ENCODE data around the gene HSPA4. TPM values are rescaled to one million over a fixed set of nuclear protein-coding genes. Genes with fewer than 3 reads are reported as not detected.

HSPA4 gene
- total RNA-seq, 4 donors from 2014 or later: 34.3 to 64.2 (median 41.3) TPM

DNA sequence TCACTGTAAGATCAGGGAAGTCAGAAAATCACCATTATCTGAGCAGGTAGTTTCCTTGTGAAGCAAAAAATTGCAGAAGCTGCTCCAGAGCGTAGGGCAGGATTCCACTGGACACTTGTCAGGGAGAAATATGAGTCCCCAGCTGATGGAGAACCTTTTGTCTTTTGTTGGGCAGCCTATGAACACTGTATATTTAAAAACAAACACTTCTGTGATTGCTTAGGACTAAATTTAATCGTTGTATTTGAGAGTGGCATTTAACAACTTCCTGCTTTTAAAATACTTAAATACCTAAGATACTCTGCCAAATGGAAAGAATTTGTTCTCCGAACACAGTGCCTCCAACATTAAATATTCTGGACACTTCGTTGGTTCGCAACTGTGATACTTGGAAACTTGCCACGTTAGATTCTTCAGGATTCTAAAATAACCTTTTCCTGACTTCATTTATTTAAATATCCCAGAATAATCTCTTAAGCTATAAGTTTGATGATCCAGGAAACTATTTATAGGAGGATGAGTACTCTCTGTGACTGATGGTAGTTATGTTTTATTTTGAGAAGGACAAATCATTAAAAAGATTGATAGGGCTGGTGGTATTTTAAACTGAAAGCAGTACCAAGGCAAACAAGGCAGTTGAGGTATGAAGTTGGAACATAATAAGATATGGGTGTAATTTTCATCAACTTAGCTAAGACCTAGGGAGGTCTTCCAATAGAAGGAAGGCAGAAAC lies 2.7 kb upstream of the HSPA4 start:
- TF ChIP-seq, protein P1, sequence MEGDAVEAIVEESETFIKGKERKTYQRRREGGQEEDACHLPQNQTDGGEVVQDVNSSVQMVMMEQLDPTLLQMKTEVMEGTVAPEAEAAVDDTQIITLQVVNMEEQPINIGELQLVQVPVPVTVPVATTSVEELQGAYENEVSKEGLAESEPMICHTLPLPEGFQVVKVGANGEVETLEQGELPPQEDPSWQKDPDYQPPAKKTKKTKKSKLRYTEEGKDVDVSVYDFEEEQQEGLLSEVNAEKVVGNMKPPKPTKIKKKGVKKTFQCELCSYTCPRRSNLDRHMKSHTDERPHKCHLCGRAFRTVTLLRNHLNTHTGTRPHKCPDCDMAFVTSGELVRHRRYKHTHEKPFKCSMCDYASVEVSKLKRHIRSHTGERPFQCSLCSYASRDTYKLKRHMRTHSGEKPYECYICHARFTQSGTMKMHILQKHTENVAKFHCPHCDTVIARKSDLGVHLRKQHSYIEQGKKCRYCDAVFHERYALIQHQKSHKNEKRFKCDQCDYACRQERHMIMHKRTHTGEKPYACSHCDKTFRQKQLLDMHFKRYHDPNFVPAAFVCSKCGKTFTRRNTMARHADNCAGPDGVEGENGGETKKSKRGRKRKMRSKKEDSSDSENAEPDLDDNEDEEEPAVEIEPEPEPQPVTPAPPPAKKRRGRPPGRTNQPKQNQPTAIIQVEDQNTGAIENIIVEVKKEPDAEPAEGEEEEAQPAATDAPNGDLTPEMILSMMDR (IDR thresholded peaks at IDR 0.05; ENCODE audit: low read depth): no peak

DNA sequence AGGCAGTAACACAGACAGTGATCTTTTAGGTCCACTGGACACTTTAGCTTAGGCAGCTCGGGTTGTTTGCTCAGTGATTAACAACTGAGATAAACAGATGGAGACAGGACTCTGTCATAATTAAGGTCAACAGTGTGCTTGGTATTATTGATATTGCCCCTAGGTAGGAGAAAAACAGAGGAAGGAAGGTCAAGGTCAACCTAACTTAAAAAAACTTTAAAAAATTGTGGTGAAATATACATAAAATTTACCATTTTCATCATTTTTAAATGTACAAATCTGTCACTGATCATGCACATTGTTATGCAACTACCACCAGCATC lies 2.1 kb upstream of the HSPA4 start:
- TF ChIP-seq, protein P1 (IDR thresholded peaks at IDR 0.05; ENCODE audit: low read depth): no peak

DNA sequence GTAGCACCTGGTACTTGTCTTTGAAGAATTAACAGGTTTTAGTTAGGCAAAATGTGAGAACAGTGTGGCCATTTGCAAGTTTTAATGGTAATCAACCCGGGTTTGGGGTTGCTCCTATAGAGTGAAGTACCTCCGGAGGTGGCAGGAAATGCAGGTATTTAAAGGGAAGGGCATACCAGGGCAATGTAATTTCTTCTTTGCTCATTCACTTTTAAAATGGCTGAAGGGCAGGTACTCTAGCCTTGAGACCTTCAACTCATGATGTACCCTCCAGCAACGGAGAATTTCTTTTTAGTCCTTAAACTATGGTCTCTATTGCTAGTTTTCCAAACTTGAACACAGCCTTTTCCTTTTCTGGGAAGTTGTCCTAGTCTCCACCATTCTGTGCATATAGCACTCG lies 1.3 kb upstream of the HSPA4 start:
- TF ChIP-seq, protein P1 (IDR thresholded peaks at IDR 0.05; ENCODE audit: low read depth): no peak

DNA sequence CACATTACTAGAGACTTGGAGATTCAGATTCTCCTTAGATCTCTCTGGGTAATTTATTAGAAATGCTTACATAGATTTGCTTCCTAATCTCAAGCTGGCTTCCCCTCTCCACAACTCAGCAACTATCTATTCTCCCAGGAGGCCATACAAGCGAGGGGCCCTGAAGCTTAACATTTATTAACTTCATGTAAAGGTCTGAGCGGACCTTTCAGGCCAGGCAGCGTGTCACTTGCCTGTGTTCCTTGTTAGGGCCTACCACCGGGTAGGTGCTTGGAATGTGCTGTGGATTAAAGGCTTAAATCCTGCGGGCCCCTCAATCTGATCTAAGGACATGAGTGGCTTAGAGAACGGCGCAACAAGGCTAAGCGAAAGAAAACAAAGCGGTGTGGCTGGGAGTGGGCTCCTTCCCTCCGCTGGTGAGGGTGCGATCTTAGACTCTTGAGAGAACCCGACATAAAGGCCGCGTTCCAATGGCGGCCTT lies 712 bp upstream of the HSPA4 start:
- TF ChIP-seq, protein P1 (IDR thresholded peaks at IDR 0.05; ENCODE audit: low read depth): no peak

DNA sequence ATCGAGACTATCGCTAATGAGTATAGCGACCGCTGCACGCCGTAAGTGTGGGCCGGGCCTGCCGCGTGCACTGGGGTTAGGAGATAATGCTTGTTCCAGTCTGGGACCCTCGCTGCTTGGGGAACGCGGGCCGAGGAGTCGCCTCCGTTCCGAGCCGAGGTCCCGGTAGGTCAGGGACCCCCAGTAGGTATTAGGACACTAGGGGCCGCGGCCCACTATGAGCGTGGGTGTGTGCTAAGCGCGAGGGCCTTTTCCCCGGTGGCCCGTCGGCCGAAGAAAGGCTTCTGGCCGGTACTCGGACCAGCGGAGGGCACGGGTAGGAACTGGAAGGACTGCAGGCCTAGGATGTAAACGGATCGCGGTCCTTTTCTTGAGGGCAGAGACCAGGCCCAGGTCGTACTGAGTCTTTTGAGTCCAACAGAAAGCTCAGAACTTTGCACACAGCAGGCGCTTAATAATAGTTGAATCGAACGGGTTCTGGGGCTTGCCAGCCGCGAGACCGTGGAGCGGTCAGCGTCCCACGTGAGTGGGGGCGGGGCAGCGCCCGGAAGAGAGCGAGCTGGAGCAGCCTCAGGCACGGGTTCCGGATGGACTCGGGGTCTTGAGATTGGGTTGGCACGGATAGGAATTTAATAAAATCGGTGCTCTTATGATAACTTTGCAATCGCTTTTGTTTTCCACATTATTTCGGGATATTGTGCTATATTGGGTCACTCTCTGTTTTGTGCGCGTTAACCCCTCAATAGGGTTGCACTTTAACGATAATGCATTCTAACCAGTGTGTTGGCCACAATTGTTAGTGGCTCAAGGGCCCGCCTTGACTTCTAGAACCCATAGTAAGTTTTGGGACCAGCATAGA lies 733 bp downstream of the HSPA4 start:
- TF ChIP-seq, protein P1 (IDR thresholded peaks at IDR 0.05; ENCODE audit: low read depth): no peak

DNA sequence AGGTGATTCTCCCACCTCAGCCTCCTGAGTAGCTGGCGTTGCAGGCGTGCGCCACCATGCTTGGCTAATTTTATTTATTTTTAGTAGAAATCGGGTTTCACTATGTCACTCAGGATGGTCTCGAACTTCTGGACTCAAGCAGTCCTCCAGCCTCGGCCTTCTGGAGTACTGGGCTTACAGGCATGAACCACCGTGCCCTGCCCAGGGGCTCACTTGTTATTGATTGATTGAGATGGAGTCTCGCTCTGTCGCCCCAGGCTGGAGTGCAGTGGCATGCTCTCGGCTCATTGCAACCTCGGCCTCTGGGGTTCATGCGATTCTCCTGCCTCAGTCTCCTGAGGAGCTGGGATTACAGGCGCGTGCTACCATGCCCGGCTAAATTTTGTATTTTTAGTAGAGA lies 1.6 kb downstream of the HSPA4 start:
- TF ChIP-seq, protein P1 (IDR thresholded peaks at IDR 0.05; ENCODE audit: low read depth): no peak

Data from subcutaneous adipose tissue (tissue), 4 donors.